GM12875 (cell line): ENCODE measurements around the gene PRAMEF20.

ENCODE experiments used
- H3K4me3 ChIP-seq: one replicate; pipeline ENCODE4 v1.5.1; 2011; ENCODE audit warnings: low read depth, low read length, control low read depth
- TF ChIP-seq, protein P1 (sequence below): IDR thresholded peaks from 2 replicates; pipeline ENCODE4 v1.5.1; 2011; ENCODE audit warnings: low read depth, mild to moderate bottlenecking, control low read depth, inconsistent platforms, low read length, moderate library complexity, borderline replicate concordance; ENCODE audit not compliant: insufficient read depth

The PRAMEF20 gene

DNA sequence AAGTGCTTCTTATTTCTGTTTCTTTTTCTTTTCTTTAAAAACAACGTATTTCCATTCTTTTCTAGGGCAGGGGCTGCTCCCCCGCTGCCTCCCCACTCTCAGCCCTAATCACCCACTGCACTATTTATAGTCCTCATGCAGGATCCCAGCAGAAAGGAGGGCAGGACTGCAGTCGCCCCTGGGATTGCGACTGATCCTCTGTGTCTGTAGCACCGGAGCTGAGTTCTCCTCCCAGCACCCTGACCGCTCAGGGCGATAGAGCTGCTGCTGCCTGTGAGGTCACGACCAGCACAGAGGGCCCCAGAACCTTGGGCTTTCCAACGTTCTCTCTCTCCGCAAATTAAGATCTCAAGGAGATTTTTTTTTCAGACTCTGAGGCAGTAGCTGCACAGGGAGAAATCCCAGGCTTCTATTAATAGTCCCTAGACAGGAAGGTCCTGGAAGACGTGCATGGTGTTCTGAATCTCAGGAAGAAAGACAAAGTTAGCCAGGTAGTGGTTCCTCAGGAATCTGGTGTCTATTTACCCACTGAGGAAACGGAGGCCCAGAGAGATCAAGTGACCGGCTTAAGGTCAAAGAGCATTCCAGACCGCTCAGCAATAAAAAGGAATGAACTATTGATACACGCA is 46.8 kb downstream of the PRAMEF20 start:
- no peak overlapping the region for H3K4me3 ChIP-seq
- TF ChIP-seq, protein P1, sequence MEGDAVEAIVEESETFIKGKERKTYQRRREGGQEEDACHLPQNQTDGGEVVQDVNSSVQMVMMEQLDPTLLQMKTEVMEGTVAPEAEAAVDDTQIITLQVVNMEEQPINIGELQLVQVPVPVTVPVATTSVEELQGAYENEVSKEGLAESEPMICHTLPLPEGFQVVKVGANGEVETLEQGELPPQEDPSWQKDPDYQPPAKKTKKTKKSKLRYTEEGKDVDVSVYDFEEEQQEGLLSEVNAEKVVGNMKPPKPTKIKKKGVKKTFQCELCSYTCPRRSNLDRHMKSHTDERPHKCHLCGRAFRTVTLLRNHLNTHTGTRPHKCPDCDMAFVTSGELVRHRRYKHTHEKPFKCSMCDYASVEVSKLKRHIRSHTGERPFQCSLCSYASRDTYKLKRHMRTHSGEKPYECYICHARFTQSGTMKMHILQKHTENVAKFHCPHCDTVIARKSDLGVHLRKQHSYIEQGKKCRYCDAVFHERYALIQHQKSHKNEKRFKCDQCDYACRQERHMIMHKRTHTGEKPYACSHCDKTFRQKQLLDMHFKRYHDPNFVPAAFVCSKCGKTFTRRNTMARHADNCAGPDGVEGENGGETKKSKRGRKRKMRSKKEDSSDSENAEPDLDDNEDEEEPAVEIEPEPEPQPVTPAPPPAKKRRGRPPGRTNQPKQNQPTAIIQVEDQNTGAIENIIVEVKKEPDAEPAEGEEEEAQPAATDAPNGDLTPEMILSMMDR, result no peak

DNA sequence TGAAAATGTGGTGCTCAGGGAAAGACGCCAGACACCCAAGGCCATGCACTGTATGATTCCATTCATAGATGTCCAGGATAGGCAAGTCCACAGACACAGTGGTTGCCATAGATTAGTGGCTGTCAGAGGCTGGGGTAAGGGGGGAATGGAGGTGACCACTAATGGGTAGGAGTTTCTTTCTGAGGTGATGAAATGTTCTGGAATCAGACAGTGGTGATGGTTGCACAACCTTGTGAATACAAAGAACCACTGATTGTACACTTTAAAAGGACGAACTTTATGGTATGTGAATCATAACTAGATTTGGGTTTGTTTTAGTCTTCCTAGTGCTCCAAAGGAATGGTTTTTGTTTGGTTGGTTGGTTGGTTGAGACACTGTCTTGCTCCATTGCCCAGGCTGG is 51.7 kb downstream of the PRAMEF20 start:
- H3K4me3 ChIP-seq, result no peak overlapping the region
- TF ChIP-seq, protein P1, result no peak

DNA sequence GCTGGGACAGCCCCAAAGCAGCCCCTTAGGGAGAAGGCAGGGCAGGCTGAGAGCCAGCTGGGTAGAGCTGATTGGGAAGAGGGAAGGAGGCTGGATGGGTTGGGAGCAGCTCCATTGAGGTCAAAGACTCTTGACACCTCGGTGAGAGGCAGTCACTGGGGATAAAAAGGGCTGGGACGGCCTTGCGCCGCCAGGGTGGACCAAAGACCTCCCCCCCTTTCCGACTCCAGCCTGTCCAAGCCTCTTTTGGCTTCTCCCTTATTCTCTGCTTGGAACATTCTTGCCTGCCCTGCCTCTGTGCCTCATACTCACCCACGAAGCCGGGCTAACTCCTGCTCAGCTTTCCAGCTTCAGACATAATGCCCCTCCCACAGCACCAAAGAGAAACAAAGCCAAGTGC is 52.4 kb downstream of the PRAMEF20 start:
- TF ChIP-seq, protein P1, result no peak
- no peak overlapping the region for H3K4me3 ChIP-seq

DNA sequence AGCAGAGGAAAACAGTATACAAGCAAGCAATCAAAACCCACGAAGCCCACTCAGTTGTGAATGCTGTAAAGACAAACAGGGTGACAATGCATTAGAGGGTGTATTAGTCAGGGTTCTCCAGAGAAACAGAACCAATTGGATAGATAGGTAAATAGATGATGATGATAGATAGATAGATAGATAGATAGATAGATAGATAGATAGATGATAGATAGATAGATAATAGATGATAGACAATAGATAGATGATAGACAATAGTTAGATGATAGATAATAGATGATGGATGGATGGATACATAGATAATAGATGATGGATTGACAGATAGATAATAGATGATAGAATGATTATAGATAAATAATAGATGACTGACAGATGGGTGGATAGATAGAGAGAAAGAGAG is 55.3 kb downstream of the PRAMEF20 start:
- H3K4me3 ChIP-seq, result no peak overlapping the region
- TF ChIP-seq, protein P1, result no peak

DNA sequence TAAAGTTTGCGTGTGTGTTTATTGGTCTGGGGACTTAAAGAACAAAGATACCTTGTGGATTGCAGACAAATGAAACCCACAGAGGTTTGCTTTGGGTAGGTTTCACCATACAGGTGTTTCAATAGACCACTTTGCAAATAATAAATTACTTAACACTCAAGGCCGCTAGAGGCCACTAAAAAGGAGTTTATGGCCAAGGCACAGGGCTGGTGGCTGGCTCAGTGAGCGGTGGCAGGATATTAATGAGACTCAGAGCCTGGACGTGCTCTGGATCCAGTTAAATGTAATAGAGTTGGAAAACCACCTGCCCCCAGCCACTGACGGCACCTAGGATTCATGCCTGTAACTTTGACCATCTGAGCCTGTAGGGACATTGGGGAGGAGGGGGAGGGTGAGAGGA is 59.1 kb downstream of the PRAMEF20 start:
- TF ChIP-seq, protein P1, result peak; percentile 26; the same call in 1 of the 2 replicates
- no peak overlapping the region for H3K4me3 ChIP-seq
